K562 (cell line): ENCODE measurements around the gene CRYAB. TPM values are rescaled to one million over a fixed set of nuclear protein-coding genes. Genes with fewer than 3 reads are reported as not detected.

Experiments used
- ADNP ChIP-seq: fragments of 200-800 bp; sonication (Bioruptor generic); IDR thresholded peaks from 2 replicates; pipeline ENCODE4 v1.6.1; 2016; ENCODE audit warnings: missing genetic modification characterization, missing compliant biosample characterization
- BRF2 ChIP-seq: IDR thresholded peaks from 3 replicates; pipeline ENCODE4 v1.6.1; 2011; ENCODE audit warnings: borderline replicate concordance, mild to moderate bottlenecking; ENCODE audit not compliant: insufficient read length, insufficient read depth
- CREM ChIP-seq: IDR thresholded peaks from 2 replicates; pipeline ENCODE4 v1.6.1; 2014; ENCODE audit warnings: antibody characterized with exemption, low read depth
- GTF2A2 ChIP-seq: IDR thresholded peaks from 2 replicates; pipeline ENCODE4 v1.6.1; 2016; ENCODE audit warnings: mild to moderate bottlenecking, missing genetic modification characterization, missing compliant biosample characterization
- HMG20B ChIP-seq: fragments of 250-450 bp; sonication (Bioruptor Pico); IDR thresholded peaks from 2 replicates; pipeline ENCODE4 v1.5.0; 2021; ENCODE audit warnings: mild to moderate bottlenecking
- KHSRP ChIP-seq: fragments of 450-650 bp; IDR thresholded peaks from 2 replicates; pipeline ENCODE4 v1.6.1; 2017
- L3MBTL2 ChIP-seq: fragments of 450-650 bp; IDR thresholded peaks from 2 replicates; pipeline ENCODE4 v1.6.1; 2016; ENCODE audit warnings: mild to moderate bottlenecking, moderate library complexity
- MAFF ChIP-seq: IDR thresholded peaks from 2 replicates; pipeline ENCODE4 v1.6.1; 2012; ENCODE audit warnings: low read length, improper control_type of control experiment
- MECOM ChIP-seq: fragments of 250-450 bp; sonication (Bioruptor Pico); IDR thresholded peaks from 2 replicates; pipeline ENCODE4 v1.8.0; 2022; ENCODE audit warnings: inconsistent platforms
- MXI1 ChIP-seq: IDR thresholded peaks from 2 replicates; pipeline ENCODE4 v1.6.1; 2011; ENCODE audit warnings: low read depth, mild to moderate bottlenecking, improper control_type of control experiment, low read length
- NCOA2 ChIP-seq, 2 experiments: fragments of 450-650 bp; IDR thresholded peaks; 2 replicates each; pipeline ENCODE4 v1.6.1; 2018; ENCODE audit warnings: mild to moderate bottlenecking in 2 of 2, moderate library complexity in 1 of 2; ENCODE audit not compliant: partially characterized antibody in 2 of 2
- OTX1 ChIP-seq: fragments of 450-650 bp; formaldehyde crosslinking; IDR thresholded peaks from 2 replicates; pipeline ENCODE4 v1.4.0; 2022; ENCODE audit warnings: mild to moderate bottlenecking
- RBM15 ChIP-seq: fragments of 200-400 bp; formaldehyde crosslinking; IDR thresholded peaks from 2 replicates; pipeline ENCODE4 v1.6.1; 2018; ENCODE audit warnings: mild to moderate bottlenecking, low read length, moderate library complexity; ENCODE audit not compliant: insufficient read depth
- RBM17 ChIP-seq: fragments of 200-400 bp; formaldehyde crosslinking; IDR thresholded peaks from 2 replicates; pipeline ENCODE4 v1.6.1; 2017; ENCODE audit warnings: low read depth, mild to moderate bottlenecking, low read length, borderline replicate concordance
- SIRT6 ChIP-seq: IDR thresholded peaks from one replicate; pipeline ENCODE4 v1.6.1; 2012; ENCODE audit warnings: low read depth, mild to moderate bottlenecking, control low read depth, inconsistent platforms, low read length, moderate library complexity
- SMAD2 ChIP-seq: fragments of 150-350 bp; IDR thresholded peaks from 2 replicates; pipeline ENCODE4 v1.6.1; 2014; ENCODE audit warnings: low read depth, mild to moderate bottlenecking, low read length
- SMARCA5 ChIP-seq: fragments of 450-650 bp; IDR thresholded peaks from 2 replicates; pipeline ENCODE4 v1.6.1; 2016
- ZNF561 ChIP-seq: fragments of 450-650 bp; formaldehyde crosslinking; conservative IDR thresholded peaks from 2 replicates; pipeline ENCODE4 v1.4.0; 2020; ENCODE audit warnings: mild to moderate bottlenecking, moderate library complexity
- ZNF583 ChIP-seq: fragments of 250-450 bp; sonication (Bioruptor Pico); IDR thresholded peaks from 2 replicates; pipeline ENCODE4 v1.4.0; 2020
- ZNF699 ChIP-seq: fragments of 250-450 bp; sonication (Bioruptor Pico); IDR thresholded peaks from 2 replicates; pipeline ENCODE4 v1.8.0; 2021; ENCODE audit warnings: mild to moderate bottlenecking, moderate library complexity; ENCODE audit not compliant: insufficient replicate concordance
- polyA plus RNA-seq, 8 experiments: library from polyadenylated mRNA; depleted of rRNA in 4 of 8; stranded (reverse) in 5 of 8; unstranded in 3 of 8; fragments of >200 nt; fragmentation: Nextera tagmentation in 2 of 8; fragmentation: Illumina TruSeq in 1 of 8; extraction: Ambion mirVana in 2 of 8; extraction: Trizol in 1 of 8; gene quantifications; 2 replicates each; pipeline versions ENCODE4 v1.2.1 to v1.2.3, GENCODE V29; 2011 to 2014; ENCODE audit warnings: inconsistent platforms in 1 of 8, missing spikeins in 1 of 8
- total RNA-seq, 7 experiments: library from RNA; depleted of rRNA in 6 of 7; stranded (reverse); fragments of >200 nt in 6 of 7; fragmentation: Illumina TruSeq in 2 of 7; extraction: Trizol in 2 of 7; gene quantifications; 2 replicates each; pipeline versions ENCODE4 v1.2.1 to v1.2.3, GENCODE V29; 2011 to 2021; ENCODE audit warnings: low replicate concordance in 1 of 7
- TF ChIP-seq, protein P1 (sequence below): fragments of 200-800 bp; sonication (Bioruptor generic); IDR thresholded peaks from 2 replicates; pipeline ENCODE4 v1.6.1; 2016; ENCODE audit warnings: missing genetic modification characterization, missing compliant biosample characterization

Gene CRYAB
- total and polyA plus RNA-seq, 9 of the 15 experiments (the other 6 are each of a cell fraction or from before 2014, with no cell fraction given) = 0.83 to 7.5 (median 3.6) TPM

DNA sequence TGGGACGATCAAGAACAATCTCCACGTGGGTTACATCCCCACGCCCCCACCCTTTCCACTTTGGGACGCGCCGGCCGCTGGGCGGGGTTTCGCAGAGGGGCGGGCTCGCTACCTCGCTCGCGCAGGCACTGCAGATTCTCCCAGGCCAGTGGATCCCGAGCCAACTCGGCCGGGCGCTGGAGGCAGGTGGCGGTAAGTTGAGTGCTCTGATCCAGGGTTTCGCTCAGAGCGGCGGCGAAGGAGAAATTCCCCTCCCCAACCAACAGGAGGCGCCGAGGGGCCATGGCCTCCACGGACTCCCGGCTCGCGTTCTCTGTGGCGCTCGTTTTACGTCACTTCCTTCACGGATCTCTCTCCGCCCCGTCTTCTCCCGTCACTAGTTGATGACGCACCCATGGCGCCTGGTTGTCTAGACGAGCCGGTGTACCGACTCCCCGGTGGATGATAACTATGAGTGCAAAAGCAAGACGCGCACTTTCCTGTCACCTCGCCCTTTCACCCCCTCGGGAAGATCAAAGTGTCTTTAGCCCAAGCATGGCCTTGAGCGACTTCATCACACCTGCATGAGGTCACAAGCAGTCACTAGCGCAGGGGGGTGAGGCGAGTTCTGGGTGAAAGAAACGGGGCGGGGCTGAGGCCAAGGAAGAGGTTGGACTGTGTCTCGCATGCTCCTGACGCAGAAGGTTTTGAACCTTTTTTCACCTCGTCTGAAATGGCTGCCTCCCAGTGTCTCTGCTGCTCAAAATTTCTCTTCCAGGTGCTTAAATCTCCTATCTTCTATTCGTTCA lies 32.5 kb downstream of the CRYAB start, which contains the start of the genes CFAP68 and FDXACB1 (continued):
- no peak for TF ChIP-seq BRF2
- peak; percentile 97 for TF ChIP-seq KHSRP
- no peak for TF ChIP-seq ZNF583 (CRISPR knock-in tag)
- TF ChIP-seq ADNP (tag) = 0 out of 2 replicates have a peak, but pooled peaks have one; percentile 5
- TF ChIP-seq MECOM (CRISPR knock-in tag) = no peak
- no peak for TF ChIP-seq GTF2A2
- TF ChIP-seq ZNF699 (CRISPR knock-in tag) = no peak
- TF ChIP-seq RBM17 = no peak
- no peak for TF ChIP-seq MAFF
- TF ChIP-seq SMAD2 = no peak
- no peak for TF ChIP-seq NCOA2 (IDR thresholded peaks at IDR 0.05; ENCODE audit: partially characterized antibody in 2 of 2)
- 0 out of 2 replicates have a peak, but pooled peaks have one; percentile 5 for TF ChIP-seq SMARCA5
- no peak for TF ChIP-seq RBM15
- TF ChIP-seq MXI1 = peak; percentile 77; the same call in 1 of the 2 replicates
- no peak for TF ChIP-seq SIRT6
- TF ChIP-seq CREM = peak; percentile 99
- TF ChIP-seq, protein P1, sequence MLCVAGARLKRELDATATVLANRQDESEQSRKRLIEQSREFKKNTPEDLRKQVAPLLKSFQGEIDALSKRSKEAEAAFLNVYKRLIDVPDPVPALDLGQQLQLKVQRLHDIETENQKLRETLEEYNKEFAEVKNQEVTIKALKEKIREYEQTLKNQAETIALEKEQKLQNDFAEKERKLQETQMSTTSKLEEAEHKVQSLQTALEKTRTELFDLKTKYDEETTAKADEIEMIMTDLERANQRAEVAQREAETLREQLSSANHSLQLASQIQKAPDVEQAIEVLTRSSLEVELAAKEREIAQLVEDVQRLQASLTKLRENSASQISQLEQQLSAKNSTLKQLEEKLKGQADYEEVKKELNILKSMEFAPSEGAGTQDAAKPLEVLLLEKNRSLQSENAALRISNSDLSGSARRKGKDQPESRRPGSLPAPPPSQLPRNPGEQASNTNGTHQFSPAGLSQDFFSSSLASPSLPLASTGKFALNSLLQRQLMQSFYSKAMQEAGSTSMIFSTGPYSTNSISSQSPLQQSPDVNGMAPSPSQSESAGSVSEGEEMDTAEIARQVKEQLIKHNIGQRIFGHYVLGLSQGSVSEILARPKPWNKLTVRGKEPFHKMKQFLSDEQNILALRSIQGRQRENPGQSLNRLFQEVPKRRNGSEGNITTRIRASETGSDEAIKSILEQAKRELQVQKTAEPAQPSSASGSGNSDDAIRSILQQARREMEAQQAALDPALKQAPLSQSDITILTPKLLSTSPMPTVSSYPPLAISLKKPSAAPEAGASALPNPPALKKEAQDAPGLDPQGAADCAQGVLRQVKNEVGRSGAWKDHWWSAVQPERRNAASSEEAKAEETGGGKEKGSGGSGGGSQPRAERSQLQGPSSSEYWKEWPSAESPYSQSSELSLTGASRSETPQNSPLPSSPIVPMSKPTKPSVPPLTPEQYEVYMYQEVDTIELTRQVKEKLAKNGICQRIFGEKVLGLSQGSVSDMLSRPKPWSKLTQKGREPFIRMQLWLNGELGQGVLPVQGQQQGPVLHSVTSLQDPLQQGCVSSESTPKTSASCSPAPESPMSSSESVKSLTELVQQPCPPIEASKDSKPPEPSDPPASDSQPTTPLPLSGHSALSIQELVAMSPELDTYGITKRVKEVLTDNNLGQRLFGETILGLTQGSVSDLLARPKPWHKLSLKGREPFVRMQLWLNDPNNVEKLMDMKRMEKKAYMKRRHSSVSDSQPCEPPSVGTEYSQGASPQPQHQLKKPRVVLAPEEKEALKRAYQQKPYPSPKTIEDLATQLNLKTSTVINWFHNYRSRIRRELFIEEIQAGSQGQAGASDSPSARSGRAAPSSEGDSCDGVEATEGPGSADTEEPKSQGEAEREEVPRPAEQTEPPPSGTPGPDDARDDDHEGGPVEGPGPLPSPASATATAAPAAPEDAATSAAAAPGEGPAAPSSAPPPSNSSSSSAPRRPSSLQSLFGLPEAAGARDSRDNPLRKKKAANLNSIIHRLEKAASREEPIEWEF (CRISPR knock-in tag) = no peak
- TF ChIP-seq HMG20B (CRISPR knock-in tag) = no peak
- peak; percentile 76; the same call in 1 of the 2 replicates for TF ChIP-seq L3MBTL2
- no peak; the same call in 1 of the 2 replicates for TF ChIP-seq OTX1 (CRISPR knock-in tag)
- TF ChIP-seq ZNF561 (CRISPR knock-in tag) = no peak
